RWPE2 (cell line): ENCODE measurements around the gene LILRB1.

ENCODE experiments used
- ATAC-seq: fragments of 200-7000 bp; cut with Tn5 transposase; 3 replicates; pipeline ENCODE4 v1.9.1; 2021; ENCODE audit warnings: low read depth
- DNase-seq: peaks from one replicate; pipeline ENCODE4 v3.0.0-alpha.2; 2020; ENCODE audit warnings: low spot score
- H3K27ac ChIP-seq: fragments of 450-650 bp; 2 replicates; pipeline ENCODE4 v1.5.1; 2017; ENCODE audit warnings: mild to moderate bottlenecking; ENCODE audit not compliant: poor library complexity, severe bottlenecking
- H3K27me3 ChIP-seq: fragments of 250-450 bp; sonication (Bioruptor Pico); 2 replicates; pipeline ENCODE4 v1.5.1; 2021; ENCODE audit warnings: mild to moderate bottlenecking, moderate library complexity; ENCODE audit not compliant: insufficient read depth, poor library complexity, severe bottlenecking
- H3K36me3 ChIP-seq: fragments of 250-450 bp; sonication (Bioruptor Pico); 2 replicates; pipeline ENCODE4 v1.5.1; 2020; ENCODE audit warnings: low read depth, mild to moderate bottlenecking, moderate library complexity
- H3K4me1 ChIP-seq: fragments of 250-450 bp; sonication (Bioruptor Pico); 2 replicates; pipeline ENCODE4 v1.5.1; 2021; ENCODE audit warnings: mild to moderate bottlenecking, moderate library complexity; ENCODE audit not compliant: insufficient read depth, poor library complexity, severe bottlenecking
- H3K4me3 ChIP-seq: fragments of 250-450 bp; sonication (Bioruptor Pico); 2 replicates; pipeline ENCODE4 v1.5.1; 2021; ENCODE audit warnings: mild to moderate bottlenecking, moderate library complexity; ENCODE audit not compliant: severe bottlenecking
- H3K9me3 ChIP-seq: fragments of 250-450 bp; sonication (Bioruptor Pico); 2 replicates; pipeline ENCODE4 v1.5.1; 2021; ENCODE audit warnings: mild to moderate bottlenecking, moderate library complexity; ENCODE audit not compliant: severe bottlenecking
- CTCF ChIP-seq: fragments of 450-650 bp; IDR thresholded peaks from one replicate; pipeline ENCODE4 v1.5.1; 2017; ENCODE audit warnings: mild to moderate bottlenecking, moderate library complexity; ENCODE audit not compliant: poor library complexity, severe bottlenecking

Gene LILRB1

GRCh38 chr19:54660964-54661363 is 30.7 kb downstream of the LILRB1 start:
- no peaks in the 10 kb centered on the region for H3K36me3 ChIP-seq
- no peak for TF ChIP-seq CTCF

GRCh38 chr19:54661846-54662481 is 31.7 kb downstream of the LILRB1 start:
- H3K36me3 ChIP-seq, result no peaks in the 10 kb centered on the region
- H3K27ac ChIP-seq, result no peak overlapping the region
- H3K27me3 ChIP-seq, result no peaks in the 10 kb centered on the region
- ATAC-seq (no peak), DNase-seq (no peak)
- TF ChIP-seq CTCF, result no peak
- H3K4me1 ChIP-seq, result no peaks in the 10 kb centered on the region
- no peaks in the 10 kb centered on the region for H3K9me3 ChIP-seq
- no peak overlapping the region for H3K4me3 ChIP-seq

More at GRCh38 chr19:54660964-54661363, 30.7 kb downstream of the LILRB1 start:
- Histone ChIP-seq H3K4me3 (no peak overlapping the region), H3K27me3 (no peaks in the 10 kb centered on the region), H3K4me1 (no peaks in the 10 kb centered on the region), H3K27ac (no peak overlapping the region), H3K9me3 (no peaks in the 10 kb centered on the region)
- DNase-seq (no peak), ATAC-seq (no peak)

GRCh38 chr19:54662730-54663129 is 32.4 kb downstream of the LILRB1 start, which contains the start of gene LILRB4:
TSS of gene LILRB4 (plus strand) at chr19:54662985. CDS start at chr19:54663034, 49 bp downstream.
- Histone ChIP-seq H3K36me3 (no peaks in the 10 kb centered on the region), H3K4me3 (no peak within 1 kb of the TSS), H3K27me3 (no peaks in the 10 kb centered on the region), H3K9me3 (no peaks in the 10 kb centered on the region), H3K4me1 (no peaks in the 10 kb centered on the region), H3K27ac (no peak within 1 kb of the TSS)
- DNase-seq, result no peak
- TF ChIP-seq CTCF, result no peak
- ATAC-seq, result no peak

- H3K9me3 ChIP-seq, result no peaks in the 10 kb centered on the region
- H3K4me3 ChIP-seq, result no peak overlapping the region
- H3K27me3 ChIP-seq, result no peaks in the 10 kb centered on the region
- no peak for TF ChIP-seq CTCF
- no peak for DNase-seq
- H3K4me1 ChIP-seq, result no peaks in the 10 kb centered on the region
- no peak overlapping the region for H3K27ac ChIP-seq
- H3K36me3 ChIP-seq, result no peaks in the 10 kb centered on the region
- ATAC-seq, result no peak
Observed at GRCh38 chr19:54665530-54665929, 35.2 kb downstream of the LILRB1 start.

GRCh38 chr19:54667217-54667616 is 36.9 kb downstream of the LILRB1 start:
- Histone ChIP-seq H3K4me1 (no peaks in the 10 kb centered on the region), H3K9me3 (no peaks in the 10 kb centered on the region), H3K27ac (no peak overlapping the region), H3K27me3 (no peaks in the 10 kb centered on the region), H3K4me3 (no peak overlapping the region), H3K36me3 (no peaks in the 10 kb centered on the region)
- no peak for ATAC-seq
- no peak for TF ChIP-seq CTCF
- no peak for DNase-seq
